Keratinocyte (primary cell): ENCODE results near the gene ENO4. TPM values are rescaled to one million over a fixed set of nuclear protein-coding genes. Genes with fewer than 3 reads are reported as not detected.

Experiments used
- DNase-seq: peaks from one replicate; pipeline ENCODE4 v3.0.0-alpha.2; 2011; ENCODE audit warnings: low read depth, missing footprints, low spot score
- FAIRE-seq: peaks from 2 replicates; lab custom pipeline; 2011; peaks lifted over from hg19 to GRCh38; lab: Jason Lieb, UNC
- H2AFZ ChIP-seq: 2 replicates; pipeline ENCODE4 v1.6.0; 2012; ENCODE audit warnings: low read length, control low read depth, inconsistent platforms; ENCODE audit not compliant: control insufficient read depth
- H3K27ac ChIP-seq: 2 replicates; pipeline ENCODE4 v1.5.1; 2011; ENCODE audit warnings: low read length; ENCODE audit not compliant: control insufficient read depth, insufficient read depth
- H3K27me3 ChIP-seq: 3 replicates; pipeline ENCODE4 v1.6.0; 2011; ENCODE audit warnings: low read length; ENCODE audit not compliant: control insufficient read depth, insufficient read depth; ENCODE audit errors: extremely low read depth
- H3K36me3 ChIP-seq, 2 experiments: 2 replicates in 1 of 2; 3 replicates in 1 of 2; pipeline ENCODE4 v1.5.1; 2011; ENCODE audit warnings: low read length in 2 of 2, mild to moderate bottlenecking in 1 of 2; ENCODE audit not compliant: control insufficient read depth in 2 of 2, insufficient read depth in 2 of 2; ENCODE audit errors: extremely low read depth in 1 of 2
- H3K4me1 ChIP-seq: 3 replicates; pipeline ENCODE4 v1.5.1; 2011; ENCODE audit warnings: low read length; ENCODE audit not compliant: control insufficient read depth, insufficient read depth; ENCODE audit errors: extremely low read depth
- H3K4me2 ChIP-seq: 3 replicates; pipeline ENCODE4 v1.6.0; 2011; ENCODE audit warnings: low read depth, low read length; ENCODE audit not compliant: control insufficient read depth, insufficient read depth; ENCODE audit errors: extremely low read depth
- H3K4me3 ChIP-seq, 3 experiments: fragments of 200-600 bp in 1 of 3; sonication (generic) in 1 of 3; 2 replicates in 2 of 3; 3 replicates in 1 of 3; pipeline ENCODE4 v1.5.1; 2011 to 2016; ENCODE audit warnings: low read length in 3 of 3, mild to moderate bottlenecking in 3 of 3, control low read depth in 2 of 3, inconsistent platforms in 1 of 3, low read depth in 1 of 3, mixed read lengths in 1 of 3, mixed run types in 1 of 3, moderate library complexity in 1 of 3; ENCODE audit not compliant: control insufficient read depth in 2 of 3, insufficient read depth in 2 of 3; ENCODE audit errors: extremely low read depth in 1 of 3
- H3K79me2 ChIP-seq: 2 replicates; pipeline ENCODE4 v1.6.0; 2012; ENCODE audit warnings: low read length; ENCODE audit not compliant: control insufficient read depth, insufficient read depth
- H3K9ac ChIP-seq: 3 replicates; pipeline ENCODE4 v1.6.0; 2011; ENCODE audit warnings: low read length; ENCODE audit not compliant: control insufficient read depth, insufficient read depth; ENCODE audit errors: extremely low read depth
- H3K9me1 ChIP-seq: 3 replicates; pipeline ENCODE4 v1.6.0; 2011; ENCODE audit warnings: low read length; ENCODE audit not compliant: control insufficient read depth, insufficient read depth; ENCODE audit errors: extremely low read depth
- H3K9me3 ChIP-seq: 2 replicates; pipeline ENCODE4 v1.5.1; 2012; ENCODE audit warnings: low read depth, low read length; ENCODE audit not compliant: control insufficient read depth
- H4K20me1 ChIP-seq: 3 replicates; pipeline ENCODE4 v1.6.0; 2011; ENCODE audit warnings: low read length; ENCODE audit not compliant: control insufficient read depth, insufficient read depth; ENCODE audit errors: extremely low read depth
- CTCF ChIP-seq, 3 experiments: IDR thresholded peaks in 1 of 3; conservative IDR thresholded peaks in 1 of 3; optimal IDR thresholded peaks in 1 of 3; 2 replicates in 2 of 3; 3 replicates in 1 of 3; pipeline versions ENCODE3 to v1.5.1; 2011; ENCODE audit warnings: low read length in 3 of 3, mild to moderate bottlenecking in 3 of 3, moderate library complexity in 2 of 3, control low read depth in 1 of 3, inconsistent platforms in 1 of 3; ENCODE audit not compliant: insufficient read depth in 2 of 3; ENCODE audit errors: extremely low read depth in 1 of 3
- EZH2 ChIP-seq: IDR thresholded peaks from one replicate; pipeline ENCODE4 v1.6.1; 2012; ENCODE audit warnings: inconsistent platforms, mild to moderate bottlenecking, low read length, moderate library complexity
- dilution Hi-C: fragments of 300-500 bp; cut with MboI; formaldehyde crosslinking; loops from one replicate; pipeline ENCODE4 v1.7.0; 2020; ENCODE audit warnings: low sequenced_read_pairs; ENCODE audit not compliant: extremely low pct_ligation_motif_present
- polyA plus RNA-seq, 5 experiments: library from polyadenylated mRNA; depleted of rRNA in 3 of 5; stranded (reverse) in 3 of 5; stranded (forward) in 1 of 5; unstranded in 1 of 5; fragments of >200 nt; gene quantifications; 1 replicate in 1 of 5; 2 replicates in 3 of 5; 3 replicates in 1 of 5; pipeline versions ENCODE4 v1.2.1 to v1.2.3, GENCODE V29; 2011 to 2012; ENCODE audit warnings: missing spikeins in 2 of 5, low read depth in 1 of 5, low replicate concordance in 1 of 5

Gene ENO4
- polyA plus RNA-seq, 1 donor (not counting 4 experiments of a cell fraction or from before 2014, with no cell fraction given) = 0.35 TPM

DNA sequence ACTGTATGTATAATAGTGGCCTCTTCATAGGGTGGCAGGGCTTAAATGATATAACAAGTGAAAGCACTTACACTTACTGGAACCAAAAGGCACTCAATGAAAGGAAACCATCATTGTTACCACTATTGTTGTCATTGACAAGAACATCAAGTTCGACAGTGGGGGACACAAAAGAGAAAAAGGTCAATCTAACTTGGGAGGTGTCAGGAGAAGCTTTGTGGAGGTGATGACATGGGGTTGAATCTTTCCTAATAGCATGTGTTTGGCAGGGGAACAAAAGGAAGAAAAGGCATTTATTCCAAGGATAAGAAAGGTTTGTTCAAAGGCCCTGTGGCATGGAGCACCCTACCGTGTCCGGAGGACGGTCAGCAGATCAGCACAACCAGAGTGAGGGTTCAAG lies 18.2 kb upstream of the ENO4 start:
- TF ChIP-seq CTCF (optimal IDR thresholded peaks at IDR 0.05 in 1 of 3, IDR thresholded peaks at IDR 0.05 in 1 of 3, conservative IDR thresholded peaks at IDR 0.05 in 1 of 3; ENCODE audit: extremely low read depth in 1 of 3, insufficient read depth in 2 of 3, low read length in 3 of 3) (no peak), EZH2 (no peak)
- Histone ChIP-seq H3K4me2 (no peak overlapping the region), H3K36me3 (peaks cover 0 to 6% of the 10 kb centered on the region in 2 experiments), H3K9me1 (no peaks in the 10 kb centered on the region), H3K4me3 (no peak overlapping the region), H3K79me2 (no peaks in the 10 kb centered on the region), H3K4me1 (no peaks in the 10 kb centered on the region), H3K27me3 (no peaks in the 10 kb centered on the region), H3K9ac (no peak overlapping the region), H3K9me3 (no peaks in the 10 kb centered on the region), H3K27ac (no peak overlapping the region), H2AFZ (no peak overlapping the region), H4K20me1 (no peaks in the 10 kb centered on the region)
- dilution Hi-C loops = no loop called here
- no peak for DNase-seq
- FAIRE-seq = no peak

- Histone ChIP-seq H3K4me3 (no peak overlapping the region), H3K27me3 (no peaks in the 10 kb centered on the region), H3K4me2 (no peak overlapping the region), H3K9me3 (no peaks in the 10 kb centered on the region), H3K79me2 (no peaks in the 10 kb centered on the region), H3K4me1 (no peaks in the 10 kb centered on the region), H3K9me1 (no peaks in the 10 kb centered on the region), H4K20me1 (no peaks in the 10 kb centered on the region), H2AFZ (no peak overlapping the region), H3K9ac (no peak overlapping the region), H3K27ac (no peak overlapping the region), H3K36me3 (peaks cover 0 to 6% of the 10 kb centered on the region in 2 experiments)
- no peak for DNase-seq
- dilution Hi-C loops = no loop called here
- no peak for TF ChIP-seq EZH2
- FAIRE-seq = no peak
Measured at GRCh38 chr10:116831790-116832189, 17.5 kb upstream of the ENO4 start.
